Measurements from ENCODE around the gene CD247.

Gene CD247

DNA sequence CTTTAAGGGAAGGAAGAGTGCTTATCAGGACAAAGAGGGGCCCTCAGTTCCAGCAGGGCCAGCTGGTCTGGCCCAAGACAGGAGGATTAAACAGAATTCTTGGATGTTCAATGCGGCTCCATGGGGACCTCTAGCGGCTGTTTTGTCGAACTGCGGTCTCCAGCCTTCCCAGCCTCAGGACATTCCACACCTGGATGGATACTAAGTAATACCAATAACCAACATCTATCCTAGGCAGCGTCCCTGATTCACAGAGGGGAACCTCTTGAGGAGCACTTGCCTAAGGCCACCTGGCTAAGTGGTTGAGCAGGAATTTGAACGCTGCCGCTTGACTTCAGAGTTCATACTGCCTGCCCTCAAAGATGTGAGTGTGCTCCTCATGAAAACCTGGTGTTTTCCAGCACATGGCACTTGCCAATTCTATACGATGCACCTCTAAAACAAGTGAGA is 15.5 kb upstream of the CD247 start (continued):
- TF ChIP-seq, protein P1, sequence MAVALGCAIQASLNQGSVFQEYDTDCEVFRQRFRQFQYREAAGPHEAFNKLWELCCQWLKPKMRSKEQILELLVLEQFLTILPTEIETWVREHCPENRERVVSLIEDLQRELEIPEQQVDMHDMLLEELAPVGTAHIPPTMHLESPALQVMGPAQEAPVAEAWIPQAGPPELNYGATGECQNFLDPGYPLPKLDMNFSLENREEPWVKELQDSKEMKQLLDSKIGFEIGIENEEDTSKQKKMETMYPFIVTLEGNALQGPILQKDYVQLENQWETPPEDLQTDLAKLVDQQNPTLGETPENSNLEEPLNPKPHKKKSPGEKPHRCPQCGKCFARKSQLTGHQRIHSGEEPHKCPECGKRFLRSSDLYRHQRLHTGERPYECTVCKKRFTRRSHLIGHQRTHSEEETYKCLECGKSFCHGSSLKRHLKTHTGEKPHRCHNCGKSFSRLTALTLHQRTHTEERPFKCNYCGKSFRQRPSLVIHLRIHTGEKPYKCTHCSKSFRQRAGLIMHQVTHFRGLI (tag by site-specific recombination; IDR thresholded peaks at IDR 0.05), result no peak
- no peak for TF ChIP-seq ZNF501 (tag by site-specific recombination; IDR thresholded peaks at IDR 0.05)
- TF ChIP-seq ZNF624 (tag by site-specific recombination; IDR thresholded peaks at IDR 0.05), result no peak
- no peak for TF ChIP-seq ZNF544 (tag by site-specific recombination; IDR thresholded peaks at IDR 0.05)
- no peak for TF ChIP-seq ZNF174 (tag by site-specific recombination; IDR thresholded peaks at IDR 0.05)
- no peak for TF ChIP-seq SCRT1 (tag by site-specific recombination; IDR thresholded peaks at IDR 0.05; ENCODE audit: borderline replicate concordance)
- TF ChIP-seq ZNF600 (tag by site-specific recombination; IDR thresholded peaks at IDR 0.05), result 0 out of 2 replicates have a peak, but pooled peaks have one; percentile 11
- no peak for TF ChIP-seq ZNF404 (tag by site-specific recombination; IDR thresholded peaks at IDR 0.05)
- TF ChIP-seq ZNF660 (tag by site-specific recombination; IDR thresholded peaks at IDR 0.05), result 0 out of 2 replicates have a peak, but pooled peaks have one; percentile 29
- no peak for TF ChIP-seq ZNF596 (tag by site-specific recombination; IDR thresholded peaks at IDR 0.05)
- no peak for TF ChIP-seq ZNF777 (tag by site-specific recombination; IDR thresholded peaks at IDR 0.05; ENCODE audit: borderline replicate concordance)
- TF ChIP-seq ZNF654 (tag by site-specific recombination; IDR thresholded peaks at IDR 0.05; ENCODE audit: low read depth), result peak; percentile 90
- no peak for TF ChIP-seq ZNF549 (tag by site-specific recombination; IDR thresholded peaks at IDR 0.05)
- no peak for TF ChIP-seq HOXD13 (CRISPR knock-in tag; IDR thresholded peaks at IDR 0.05; ENCODE audit: borderline replicate concordance)
- no peak for TF ChIP-seq ZFP37 (tag by site-specific recombination; IDR thresholded peaks at IDR 0.05)
- no peak for TF ChIP-seq ZNF555 (tag by site-specific recombination; conservative IDR thresholded peaks at IDR 0.05)
- TF ChIP-seq, protein P2, sequence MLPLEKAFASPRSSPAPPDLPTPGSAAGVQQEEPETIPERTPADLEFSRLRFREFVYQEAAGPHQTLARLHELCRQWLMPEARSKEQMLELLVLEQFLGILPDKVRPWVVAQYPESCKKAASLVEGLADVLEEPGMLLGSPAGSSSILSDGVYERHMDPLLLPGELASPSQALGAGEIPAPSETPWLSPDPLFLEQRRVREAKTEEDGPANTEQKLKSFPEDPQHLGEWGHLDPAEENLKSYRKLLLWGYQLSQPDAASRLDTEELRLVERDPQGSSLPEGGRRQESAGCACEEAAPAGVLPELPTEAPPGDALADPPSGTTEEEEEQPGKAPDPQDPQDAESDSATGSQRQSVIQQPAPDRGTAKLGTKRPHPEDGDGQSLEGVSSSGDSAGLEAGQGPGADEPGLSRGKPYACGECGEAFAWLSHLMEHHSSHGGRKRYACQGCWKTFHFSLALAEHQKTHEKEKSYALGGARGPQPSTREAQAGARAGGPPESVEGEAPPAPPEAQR (tag by site-specific recombination; IDR thresholded peaks at IDR 0.05), result no peak

DNA sequence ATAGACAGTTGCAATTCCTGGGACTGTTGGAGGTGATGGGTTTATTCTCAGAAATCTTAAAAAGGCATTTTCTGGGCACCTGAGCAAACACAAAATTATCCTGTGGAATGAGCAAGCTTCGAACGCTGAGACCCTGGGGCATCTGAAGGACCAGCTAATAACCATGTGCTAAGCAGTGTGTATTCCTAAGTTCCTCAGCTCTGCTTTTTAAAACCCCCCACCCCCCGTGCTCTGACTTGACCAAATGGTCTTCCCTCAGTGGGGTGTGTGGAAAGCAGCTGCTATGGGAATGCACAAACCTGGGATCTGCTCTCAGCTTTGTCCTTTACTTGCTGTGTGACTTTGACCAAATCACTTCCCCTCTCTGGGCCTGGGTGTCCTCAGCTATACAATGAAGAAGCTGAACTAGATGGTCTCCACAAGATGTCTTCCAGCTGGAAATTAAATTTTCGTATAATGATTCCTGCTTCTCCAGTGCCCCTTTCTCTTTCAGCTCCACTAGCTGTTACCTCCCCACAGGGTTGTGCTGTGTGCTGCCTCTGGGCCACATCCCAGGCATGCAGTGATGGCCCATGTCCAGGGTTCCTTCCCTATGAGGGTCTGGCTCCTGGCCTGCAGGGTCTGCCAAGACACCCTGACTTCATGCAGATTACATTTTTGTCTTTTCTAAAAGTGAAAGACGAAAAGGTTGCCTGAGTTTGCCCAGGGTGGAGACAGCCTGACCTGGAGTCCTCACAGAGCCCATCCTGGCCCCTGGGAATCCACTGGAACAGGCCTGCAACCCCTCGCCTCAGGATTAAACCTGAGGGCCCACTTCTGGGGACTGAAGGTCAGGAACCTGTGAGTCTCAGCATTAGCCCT is 14.9 kb upstream of the CD247 start:
- no peak overlapping the region for H3K27ac ChIP-seq (ENCODE audit: extremely low read depth, low read depth, low read length)
- H3K9me3 ChIP-seq (ENCODE audit: control insufficient read depth, insufficient read depth, low read depth, low read length), result no peaks in the 10 kb centered on the region
- TF ChIP-seq, protein P3, sequence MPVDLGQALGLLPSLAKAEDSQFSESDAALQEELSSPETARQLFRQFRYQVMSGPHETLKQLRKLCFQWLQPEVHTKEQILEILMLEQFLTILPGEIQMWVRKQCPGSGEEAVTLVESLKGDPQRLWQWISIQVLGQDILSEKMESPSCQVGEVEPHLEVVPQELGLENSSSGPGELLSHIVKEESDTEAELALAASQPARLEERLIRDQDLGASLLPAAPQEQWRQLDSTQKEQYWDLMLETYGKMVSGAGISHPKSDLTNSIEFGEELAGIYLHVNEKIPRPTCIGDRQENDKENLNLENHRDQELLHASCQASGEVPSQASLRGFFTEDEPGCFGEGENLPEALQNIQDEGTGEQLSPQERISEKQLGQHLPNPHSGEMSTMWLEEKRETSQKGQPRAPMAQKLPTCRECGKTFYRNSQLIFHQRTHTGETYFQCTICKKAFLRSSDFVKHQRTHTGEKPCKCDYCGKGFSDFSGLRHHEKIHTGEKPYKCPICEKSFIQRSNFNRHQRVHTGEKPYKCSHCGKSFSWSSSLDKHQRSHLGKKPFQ (tag by site-specific recombination; IDR thresholded peaks at IDR 0.05), result no peak
- TF ChIP-seq, protein P4, sequence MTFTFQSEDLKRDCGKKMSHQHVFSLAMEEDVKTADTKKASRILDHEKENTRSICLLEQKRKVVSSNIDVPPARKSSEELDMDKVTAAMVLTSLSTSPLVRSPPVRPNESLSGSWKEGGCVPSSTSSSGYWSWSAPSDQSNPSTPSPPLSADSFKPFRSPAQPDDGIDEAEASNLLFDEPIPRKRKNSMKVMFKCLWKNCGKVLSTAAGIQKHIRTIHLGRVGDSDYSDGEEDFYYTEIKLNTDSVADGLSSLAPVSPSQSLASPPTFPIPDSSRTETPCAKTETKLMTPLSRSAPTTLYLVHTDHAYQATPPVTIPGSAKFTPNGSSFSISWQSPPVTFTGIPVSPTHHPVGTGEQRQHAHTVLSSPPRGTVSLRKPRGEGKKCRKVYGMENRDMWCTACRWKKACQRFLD (tag by site-specific recombination; IDR thresholded peaks at IDR 0.05), result no peak
- TF ChIP-seq ZNF354C (tag by site-specific recombination; IDR thresholded peaks at IDR 0.05; ENCODE audit: borderline replicate concordance, low read depth), result no peak
- no peak for TF ChIP-seq EGR2 (tag by site-specific recombination; IDR thresholded peaks at IDR 0.05; ENCODE audit: low read depth)
- 0 out of 2 replicates have a peak, but pooled peaks have one; percentile 19 for TF ChIP-seq ZNF768 (tag by site-specific recombination; IDR thresholded peaks at IDR 0.05)
- no peak for TF ChIP-seq ZNF660 (tag by site-specific recombination; IDR thresholded peaks at IDR 0.05)
- ChIA-PET CTCF (interaction anchor here (0.5 to 4.5 kb wide), 31 partner anchors 7 to 784 kb away, joined by 3 to 26 read pairs (median 5); partner anchors contain the start of genes CREG1 and POU2F1), POLR2A (no interaction called here)
- no peak overlapping the region for H3K4me3 ChIP-seq (ENCODE audit: low read depth, low read length)
- H3K36me3 ChIP-seq (ENCODE audit: control insufficient read depth in 2 of 2, insufficient read depth in 1 of 2, low read length in 2 of 2), result no peaks in the 10 kb centered on the region
- H3K4me1 ChIP-seq (ENCODE audit: control insufficient read depth, insufficient read depth, low read length), result no peaks in the 10 kb centered on the region
